Ovary (tissue), 3 donors: Measurements from ENCODE around the gene TMCO1.

Source experiments
- CTCF ChIP-seq, 3 donors: fragments of 450-650 bp in 2 of 3; fragments of 200-600 bp in 1 of 3; IDR thresholded peaks; one replicate each; pipeline versions ENCODE4 v1.5.1 to v1.8.0; 2016 to 2022; ENCODE audit warnings: antibody characterized with exemption in 3 of 3, mild to moderate bottlenecking in 1 of 3
- POLR2A ChIP-seq: fragments of 450-650 bp; IDR thresholded peaks from one replicate; pipeline ENCODE4 v1.6.1; 2017; ENCODE audit warnings: antibody characterized with exemption, mild to moderate bottlenecking, moderate library complexity
- donor health status: DM: no; HTN: no; CAD: no.

- no peak for TF ChIP-seq CTCF (IDR thresholded peaks at IDR 0.05)
- TF ChIP-seq POLR2A = no peak
Measured at GRCh38 chr1:165762725-165763124, 5.9 kb downstream of the TMCO1 start.
